Measurements from ENCODE around the gene ART4.

The ART4 gene

GRCh38 chr12:14795028-14795448 lies 48.3 kb downstream of the ART4 start:
- peaks cover 23% of the 10 kb centered on the region; the same call in 1 of the 2 replicates for H3K36me3 ChIP-seq (ENCODE audit: insufficient read depth)
- no peak overlapping the region for H3K9ac ChIP-seq
- TF ChIP-seq CTCF (conservative IDR thresholded peaks at IDR 0.05; ENCODE audit: low read depth, low read length): no peak
- H2AFZ ChIP-seq (ENCODE audit: low read depth): no peak overlapping the region
- no peak overlapping the region for H3K4me2 ChIP-seq
- peaks cover 12% of the 10 kb centered on the region; the same call in 1 of the 2 replicates for H3K79me2 ChIP-seq (ENCODE audit: insufficient read depth, low read depth)
- no peaks in the 10 kb centered on the region for H3K4me1 ChIP-seq (ENCODE audit: low read depth, poor library complexity, severe bottlenecking)
- no peaks in the 10 kb centered on the region for H3K27me3 ChIP-seq (ENCODE audit: insufficient read depth, low read depth)
- H3K27ac ChIP-seq: no peak overlapping the region
- no peak overlapping the region for H3K4me3 ChIP-seq (IDR thresholded peaks at IDR 0.05; ENCODE audit: insufficient read depth, low read depth, low read length)
- no peaks in the 10 kb centered on the region for H4K20me1 ChIP-seq (ENCODE audit: insufficient read depth)

- no peak overlapping the region for H3K4me3 ChIP-seq (IDR thresholded peaks at IDR 0.05; ENCODE audit: insufficient read depth, low read depth, low read length)
- no peak overlapping the region for H3K9ac ChIP-seq
- H4K20me1 ChIP-seq (ENCODE audit: insufficient read depth): no peaks in the 10 kb centered on the region
- H3K4me1 ChIP-seq (ENCODE audit: low read depth, poor library complexity, severe bottlenecking): no peaks in the 10 kb centered on the region
- no peak overlapping the region for H2AFZ ChIP-seq (ENCODE audit: low read depth)
- no peaks in the 10 kb centered on the region for H3K79me2 ChIP-seq (ENCODE audit: insufficient read depth, low read depth)
- no peak overlapping the region for H3K27ac ChIP-seq
- TF ChIP-seq CTCF (conservative IDR thresholded peaks at IDR 0.05; ENCODE audit: low read depth, low read length): no peak
- no peaks in the 10 kb centered on the region for H3K27me3 ChIP-seq (ENCODE audit: insufficient read depth, low read depth)
- H3K36me3 ChIP-seq (ENCODE audit: insufficient read depth): peaks cover 20% of the 10 kb centered on the region; the same call in 1 of the 2 replicates
- H3K4me2 ChIP-seq: no peak overlapping the region
These were observed 57.8 kb downstream of the ART4 start for GRCh38 chr12:14785568-14785967.

GRCh38 chr12:14784471-14784870 lies 58.9 kb downstream of the ART4 start:
- no peaks in the 10 kb centered on the region for H3K27me3 ChIP-seq (ENCODE audit: insufficient read depth, low read depth)
- peaks cover 14% of the 10 kb centered on the region; the same call in 1 of the 2 replicates for H3K36me3 ChIP-seq (ENCODE audit: insufficient read depth)
- H3K4me3 ChIP-seq (IDR thresholded peaks at IDR 0.05; ENCODE audit: insufficient read depth, low read depth, low read length): no peak overlapping the region
- no peak overlapping the region for H3K4me2 ChIP-seq
- no peaks in the 10 kb centered on the region for H3K79me2 ChIP-seq (ENCODE audit: insufficient read depth, low read depth)
- TF ChIP-seq CTCF (conservative IDR thresholded peaks at IDR 0.05; ENCODE audit: low read depth, low read length): no peak
- H3K9ac ChIP-seq: no peak overlapping the region
- no peak overlapping the region for H3K27ac ChIP-seq
- H2AFZ ChIP-seq (ENCODE audit: low read depth): no peak overlapping the region
- H4K20me1 ChIP-seq (ENCODE audit: insufficient read depth): no peaks in the 10 kb centered on the region
- H3K4me1 ChIP-seq (ENCODE audit: low read depth, poor library complexity, severe bottlenecking): no peaks in the 10 kb centered on the region

- Histone ChIP-seq H3K4me3 (IDR thresholded peaks at IDR 0.05; ENCODE audit: insufficient read depth, low read depth, low read length) (no peak overlapping the region), H3K4me2 (no peak overlapping the region)
These were observed 60.6 kb downstream of the ART4 start for GRCh38 chr12:14782756-14783155.

More at GRCh38 chr12:14782756-14783155, 60.6 kb downstream of the ART4 start:
- Histone ChIP-seq H2AFZ (ENCODE audit: low read depth) (no peak overlapping the region), H3K36me3 (ENCODE audit: insufficient read depth) (peaks cover 7% of the 10 kb centered on the region; the same call in 1 of the 2 replicates), H3K27ac (no peak overlapping the region), H3K9ac (no peak overlapping the region), H3K27me3 (ENCODE audit: insufficient read depth, low read depth) (no peaks in the 10 kb centered on the region), H4K20me1 (ENCODE audit: insufficient read depth) (no peaks in the 10 kb centered on the region), H3K79me2 (ENCODE audit: insufficient read depth, low read depth) (no peaks in the 10 kb centered on the region), H3K4me1 (ENCODE audit: low read depth, poor library complexity, severe bottlenecking) (no peaks in the 10 kb centered on the region)
- no peak for TF ChIP-seq CTCF (conservative IDR thresholded peaks at IDR 0.05; ENCODE audit: low read depth, low read length)
